ENCODE data around the gene DENND6B.

The DENND6B gene

DNA sequence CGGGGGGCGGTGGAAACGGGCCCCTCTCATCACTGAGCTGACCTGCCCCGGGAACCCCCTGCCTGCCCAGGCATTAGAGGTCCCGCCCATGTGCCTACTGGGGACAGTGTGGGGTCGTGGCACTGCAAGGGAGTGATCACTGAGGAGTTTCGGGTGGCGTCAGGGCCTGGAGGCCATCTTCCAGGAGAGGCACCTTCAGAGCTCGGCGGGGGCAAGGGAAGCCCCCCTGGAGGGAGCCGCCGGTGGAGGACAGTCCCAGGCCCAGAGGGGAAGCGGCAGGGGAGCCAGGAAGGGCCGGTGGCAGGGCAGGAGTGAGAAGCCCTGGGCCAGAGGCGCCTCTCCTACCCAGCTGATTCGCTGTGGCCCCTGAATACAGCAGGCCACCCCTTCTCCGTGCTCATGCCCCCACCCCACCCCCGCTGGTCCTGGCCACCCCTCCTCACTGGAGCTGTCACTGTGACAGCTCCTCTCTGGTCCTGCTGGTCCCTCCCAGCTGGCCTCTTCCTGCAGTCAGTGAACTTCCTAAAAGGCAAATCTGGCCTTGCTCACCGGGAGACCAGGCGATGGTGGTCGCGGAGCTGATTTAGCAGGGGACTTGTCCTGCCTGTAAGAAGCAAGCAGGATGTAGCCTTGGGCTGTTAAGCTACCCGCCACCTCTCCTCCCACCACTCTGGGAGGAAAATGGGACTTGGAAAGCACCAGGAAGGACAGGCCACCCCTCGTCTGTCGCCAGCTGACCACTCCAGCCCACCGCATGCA, 54.6 kb downstream of the DENND6B start:
- peak overlapping the region; percentile 85 for H3K27ac ChIP-seq
- TF ChIP-seq, protein P1, sequence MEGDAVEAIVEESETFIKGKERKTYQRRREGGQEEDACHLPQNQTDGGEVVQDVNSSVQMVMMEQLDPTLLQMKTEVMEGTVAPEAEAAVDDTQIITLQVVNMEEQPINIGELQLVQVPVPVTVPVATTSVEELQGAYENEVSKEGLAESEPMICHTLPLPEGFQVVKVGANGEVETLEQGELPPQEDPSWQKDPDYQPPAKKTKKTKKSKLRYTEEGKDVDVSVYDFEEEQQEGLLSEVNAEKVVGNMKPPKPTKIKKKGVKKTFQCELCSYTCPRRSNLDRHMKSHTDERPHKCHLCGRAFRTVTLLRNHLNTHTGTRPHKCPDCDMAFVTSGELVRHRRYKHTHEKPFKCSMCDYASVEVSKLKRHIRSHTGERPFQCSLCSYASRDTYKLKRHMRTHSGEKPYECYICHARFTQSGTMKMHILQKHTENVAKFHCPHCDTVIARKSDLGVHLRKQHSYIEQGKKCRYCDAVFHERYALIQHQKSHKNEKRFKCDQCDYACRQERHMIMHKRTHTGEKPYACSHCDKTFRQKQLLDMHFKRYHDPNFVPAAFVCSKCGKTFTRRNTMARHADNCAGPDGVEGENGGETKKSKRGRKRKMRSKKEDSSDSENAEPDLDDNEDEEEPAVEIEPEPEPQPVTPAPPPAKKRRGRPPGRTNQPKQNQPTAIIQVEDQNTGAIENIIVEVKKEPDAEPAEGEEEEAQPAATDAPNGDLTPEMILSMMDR (conservative IDR thresholded peaks at IDR 0.05): no peak

DNA sequence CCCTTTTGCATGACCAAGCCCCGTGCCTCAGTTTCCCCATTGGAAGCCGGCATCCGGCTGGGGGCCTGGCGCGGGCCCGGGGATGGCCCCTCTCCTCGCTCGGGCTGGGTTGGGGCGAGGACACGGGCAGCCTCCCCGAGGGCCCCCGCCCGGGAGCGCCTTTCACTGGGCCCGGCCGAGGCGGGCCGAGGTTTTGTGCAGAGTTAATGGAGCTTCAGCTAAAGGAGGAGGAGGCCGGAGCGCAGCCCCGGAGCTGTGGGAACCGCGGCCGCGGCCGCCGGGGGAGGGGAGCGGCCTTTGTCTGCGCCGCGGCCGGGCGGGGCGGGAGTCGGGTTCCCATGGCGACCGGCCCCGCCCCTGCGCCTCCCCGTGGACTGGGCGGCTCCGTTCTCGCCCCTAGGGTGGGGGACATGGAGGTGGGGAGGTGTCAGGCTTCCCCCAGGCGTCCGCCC, 55.3 kb downstream of the DENND6B start:
- peak overlapping the region; percentile 85 for H3K27ac ChIP-seq
- TF ChIP-seq, protein P1 (conservative IDR thresholded peaks at IDR 0.05): no peak

DNA sequence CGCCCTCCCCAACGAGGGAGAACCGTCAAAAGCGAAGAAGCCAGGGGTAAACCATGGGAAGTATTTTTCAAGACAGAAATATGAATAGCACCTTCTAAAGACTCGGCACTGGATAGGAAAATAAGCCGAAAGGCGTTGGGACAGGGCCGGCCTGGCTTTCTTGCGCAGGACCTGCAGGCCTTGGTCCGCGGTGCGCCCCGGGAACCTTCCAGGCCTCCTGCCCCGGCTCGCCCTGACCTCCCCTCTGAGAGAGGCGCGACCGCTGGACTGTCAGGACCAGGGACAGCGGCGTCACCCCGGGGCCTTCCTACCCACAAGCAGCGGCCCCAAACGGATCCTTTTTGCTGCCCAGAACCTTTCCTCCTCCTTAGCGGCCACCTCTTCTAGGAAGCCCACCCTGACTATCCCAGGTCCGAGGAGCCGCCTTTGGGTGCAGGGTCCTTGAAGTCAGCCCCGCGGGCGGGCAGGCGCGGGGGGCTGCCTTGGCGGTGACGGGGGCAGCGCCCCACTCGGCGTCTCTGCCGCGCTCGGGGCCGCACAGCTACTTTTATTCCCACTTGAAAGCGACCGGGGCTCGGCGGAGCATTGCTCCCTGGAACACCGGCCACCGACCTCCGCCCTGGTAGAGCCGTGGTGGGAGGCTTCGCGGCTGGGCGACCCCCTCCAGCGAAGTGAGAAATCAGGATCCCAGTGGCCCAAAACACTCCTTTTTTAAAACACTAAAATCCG, 56.0 kb downstream of the DENND6B start:
- peak overlapping the region; percentile 85 for H3K27ac ChIP-seq

GRCh38 chr22:50269970-50270665, 56.7 kb downstream of the DENND6B start, which contains the start of gene MAPK11:
MAPK11 (minus strand) TSS chr22:50270380; CDS start chr22:50270292, 88 bp downstream.
- H3K27ac ChIP-seq: peak within 1 kb of the TSS; percentile 85
- TF ChIP-seq, protein P1 (conservative IDR thresholded peaks at IDR 0.05): no peak

More for the DNA sequence above, 56.0 kb downstream of the DENND6B start:
- TF ChIP-seq, protein P1 (conservative IDR thresholded peaks at IDR 0.05): no peak

- TF ChIP-seq, protein P1 (conservative IDR thresholded peaks at IDR 0.05): no peak
- H3K27ac ChIP-seq: peak overlapping the region; percentile 85
These were observed 57.2 kb downstream of the DENND6B start for GRCh38 chr22:50269573-50269969.

DNA sequence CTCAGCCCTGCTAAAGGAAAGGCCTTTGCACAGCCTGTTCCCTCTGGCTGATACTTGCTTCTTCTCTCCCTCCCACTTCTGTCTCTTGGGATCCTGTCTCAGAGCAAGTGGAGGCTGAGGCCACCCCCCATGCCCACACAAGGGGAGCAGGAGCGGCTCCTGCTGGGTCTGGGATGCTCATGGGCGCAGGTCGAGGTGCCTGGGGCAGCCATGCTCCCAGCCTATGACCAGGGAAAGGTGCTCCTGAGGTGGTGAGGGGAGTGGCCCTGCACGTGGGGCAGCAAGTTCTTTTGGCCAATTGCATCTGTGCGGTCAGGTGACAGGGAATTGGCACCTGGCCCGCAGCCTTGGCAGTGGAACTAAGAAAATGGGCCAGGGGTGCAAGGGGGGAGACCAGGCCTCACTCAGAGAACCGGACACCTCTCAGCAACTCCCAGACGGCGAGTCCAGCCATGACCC, 58.1 kb downstream of the DENND6B start:
- peak overlapping the region; percentile 85 for H3K27ac ChIP-seq
- TF ChIP-seq, protein P1 (conservative IDR thresholded peaks at IDR 0.05): no peak
